Endothelial cell of umbilical vein (primary cell): ENCODE results near the gene HIVEP3. TPM values are rescaled to one million over a fixed set of nuclear protein-coding genes. Genes with fewer than 3 reads are reported as not detected.

ENCODE experiments used
- BruUV-seq: library from RNA; stranded (reverse); fragments of 400-500 nt; replicated peaks from 2 replicates; lab custom pipeline; 2021; lab: Mats Ljungman, UMichigan
- CTCF ChIA-PET: fragments of 300-600, 350-600 bp; sonication (Branson Sonifier 250); formaldehyde crosslinking; loops from one replicate; lab custom pipeline; 2021; ENCODE audit warnings: antibody characterized with exemption, inconsistent platforms; lab: Charles Lee
- POLR2A ChIA-PET: fragments of 300-600, 350-600 bp; sonication (Branson Sonifier 250); formaldehyde crosslinking; loops from one replicate; lab custom pipeline; 2021; ENCODE audit warnings: antibody characterized with exemption, inconsistent platforms; lab: Charles Lee
- DNase-seq: peaks from one replicate; pipeline ENCODE4 v3.0.0-alpha.2; 2011; ENCODE audit warnings: low read depth, low spot score
- FAIRE-seq: peaks from 2 replicates; lab custom pipeline; 2011; peaks lifted over from hg19 to GRCh38; lab: Jason Lieb, UNC
- H2AFZ ChIP-seq: 2 replicates; pipeline ENCODE4 v1.6.0; 2012; ENCODE audit warnings: low read depth, low read length, control low read depth, inconsistent platforms
- H3K27ac ChIP-seq: 2 replicates; pipeline ENCODE4 v1.5.1; 2011; ENCODE audit warnings: low read depth, mild to moderate bottlenecking, control low read depth, low read length, moderate library complexity; ENCODE audit not compliant: insufficient read depth
- H3K27me3 ChIP-seq, 2 experiments: 2 replicates each; pipeline versions ENCODE4 v1.6.0 to v1.6.1; 2011; ENCODE audit warnings: low read length in 2 of 2, mixed read lengths in 1 of 2; ENCODE audit not compliant: control insufficient read depth in 2 of 2, insufficient read depth in 2 of 2
- H3K36me3 ChIP-seq, 2 experiments: 2 replicates in 1 of 2; 3 replicates in 1 of 2; pipeline ENCODE4 v1.5.1; 2011; ENCODE audit warnings: low read length in 2 of 2, mild to moderate bottlenecking in 1 of 2, moderate library complexity in 1 of 2; ENCODE audit not compliant: control insufficient read depth in 2 of 2, insufficient read depth in 2 of 2; ENCODE audit errors: extremely low read depth in 1 of 2
- H3K4me1 ChIP-seq: 3 replicates; pipeline ENCODE4 v1.5.1; 2011; ENCODE audit warnings: mild to moderate bottlenecking, low read length; ENCODE audit not compliant: control insufficient read depth, insufficient read depth; ENCODE audit errors: extremely low read depth
- H3K4me2 ChIP-seq: 2 replicates; pipeline ENCODE4 v1.6.1; 2011; ENCODE audit warnings: low read length, control low read depth, mixed read lengths; ENCODE audit not compliant: insufficient read depth
- H3K4me3 ChIP-seq, 3 experiments: fragments of 200-600 bp in 1 of 3; sonication (generic), shearing (Covaris generic) in 1 of 3; replicated peaks in 1 of 3; 2 replicates each; pipeline ENCODE4 v1.5.1; 2011 to 2016; ENCODE audit warnings: control low read depth in 3 of 3, low read length in 3 of 3, mild to moderate bottlenecking in 2 of 3, inconsistent platforms in 1 of 3, low read depth in 1 of 3, moderate library complexity in 1 of 3; ENCODE audit not compliant: insufficient read depth in 1 of 3
- H3K79me2 ChIP-seq: 2 replicates; pipeline ENCODE4 v1.6.0; 2012; ENCODE audit warnings: low read length, inconsistent platforms; ENCODE audit not compliant: control insufficient read depth, insufficient read depth
- H3K9ac ChIP-seq: replicated peaks from 2 replicates; pipeline ENCODE3; 2011; ENCODE audit warnings: low read length, control low read depth; ENCODE audit not compliant: insufficient read depth; ENCODE audit errors: extremely low read depth
- H3K9me1 ChIP-seq: replicated peaks from 3 replicates; pipeline ENCODE4 v1.6.0; 2011; ENCODE audit warnings: mild to moderate bottlenecking, low read length; ENCODE audit not compliant: control insufficient read depth, insufficient read depth; ENCODE audit errors: extremely low read depth
- H3K9me3 ChIP-seq: replicated peaks from 2 replicates; pipeline ENCODE4 v1.5.1; 2012; ENCODE audit warnings: low read length, inconsistent platforms; ENCODE audit not compliant: control insufficient read depth, insufficient read depth
- H4K20me1 ChIP-seq: replicated peaks from 2 replicates; pipeline ENCODE3; 2011; ENCODE audit warnings: mild to moderate bottlenecking, low read length; ENCODE audit not compliant: control insufficient read depth, insufficient read depth; ENCODE audit errors: extremely low read depth
- EZH2 ChIP-seq: IDR thresholded peaks from 2 replicates; pipeline ENCODE4 v1.6.1; 2012; ENCODE audit warnings: borderline replicate concordance, low read depth, mild to moderate bottlenecking, moderate library complexity, low read length, inconsistent platforms; ENCODE audit not compliant: severe bottlenecking
- FOS ChIP-seq: IDR thresholded peaks from 2 replicates; pipeline ENCODE4 v1.6.1; 2011; ENCODE audit warnings: mild to moderate bottlenecking, low read length, moderate library complexity, borderline replicate concordance; ENCODE audit not compliant: insufficient read depth
- GATA2 ChIP-seq: IDR thresholded peaks from 2 replicates; pipeline ENCODE4 v1.7.0; 2011; ENCODE audit warnings: low read depth, mild to moderate bottlenecking, moderate library complexity, mixed read lengths, low read length; ENCODE audit not compliant: insufficient read length, insufficient read depth
- JUN ChIP-seq: IDR thresholded peaks from 2 replicates; pipeline ENCODE4 v1.6.1; 2011; ENCODE audit warnings: borderline replicate concordance, low read depth; ENCODE audit not compliant: insufficient read length, insufficient read depth
- MYC ChIP-seq: IDR thresholded peaks from one replicate; pipeline ENCODE4 v1.6.1; 2011; ENCODE audit warnings: mild to moderate bottlenecking, low read depth, low read length
- POLR2A ChIP-seq: IDR thresholded peaks from 2 replicates; pipeline ENCODE4 v1.6.1; 2012; ENCODE audit warnings: low read depth, mild to moderate bottlenecking, control low read depth, low read length
- POLR2AphosphoS5 ChIP-seq: IDR thresholded peaks from 2 replicates; pipeline ENCODE4 v1.6.1; 2012; ENCODE audit warnings: low read depth, mild to moderate bottlenecking, control low read depth, low read length, moderate library complexity; ENCODE audit not compliant: insufficient read depth
- dilution Hi-C: fragments of 300-500 bp; cut with MboI; formaldehyde crosslinking; loops from one replicate; pipeline ENCODE4 v1.15.0; 2019; ENCODE audit warnings: low sequenced_read_pairs; ENCODE audit not compliant: extremely low pct_ligation_motif_present
- intact Hi-C: fragments of 100-400 bp; cut with micrococcal nuclease; formaldehyde crosslinking; loops from one replicate; pipeline ENCODE4 v1.10.0; 2022
- polyA plus RNA-seq, 4 experiments: library from polyadenylated mRNA; depleted of rRNA in 3 of 4; stranded (reverse) in 3 of 4; unstranded in 1 of 4; fragments of >200 nt; gene quantifications; 2 replicates each; pipeline versions ENCODE4 v1.2.1 to v1.2.3, GENCODE V29; 2011 to 2012; ENCODE audit warnings: missing spikeins in 1 of 4
- total RNA-seq: library from RNA; stranded (reverse); gene quantifications from 2 replicates; pipeline ENCODE4 v1.2.3, GENCODE V29; 2021
- TF ChIP-seq, protein P1 (sequence below): IDR thresholded peaks from 2 replicates; pipeline ENCODE4 v1.6.1; 2011; ENCODE audit not compliant: insufficient read depth, insufficient read length
- TF ChIP-seq, protein P2 (sequence below), 2 donors: IDR thresholded peaks; 1 replicate in 1 of 2; 2 replicates in 1 of 2; pipeline ENCODE4 v1.5.1; 2011; ENCODE audit warnings: low read length in 2 of 2, mild to moderate bottlenecking in 2 of 2, moderate library complexity in 2 of 2, control low read depth in 1 of 2, inconsistent platforms in 1 of 2, low read depth in 1 of 2; ENCODE audit not compliant: insufficient read depth in 1 of 2; ENCODE audit errors: extremely low read depth in 1 of 2

The HIVEP3 gene
- total and polyA plus RNA-seq, 2 donors (not counting 3 experiments of a cell fraction or from before 2014, with no cell fraction given), result 3.4 to 4.0 TPM

DNA sequence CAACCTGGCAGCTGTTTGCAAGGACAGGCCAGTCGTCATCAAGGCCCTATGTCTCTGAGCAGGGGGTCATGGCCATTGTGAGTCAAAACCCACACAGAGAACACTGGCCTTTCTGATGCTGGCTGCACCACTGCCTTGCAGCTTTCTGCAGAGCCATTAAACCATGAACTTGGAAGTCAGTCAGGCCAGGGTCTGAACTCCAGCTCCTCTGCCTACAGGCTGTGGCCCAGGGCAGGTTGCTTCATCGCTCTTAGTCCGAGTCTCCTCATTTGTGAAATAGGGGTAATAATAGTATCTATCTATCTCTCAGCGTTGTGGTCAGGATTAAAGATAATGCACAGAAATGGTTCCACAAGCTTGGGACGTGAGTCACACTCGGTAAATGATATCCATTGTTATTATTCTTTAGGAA lies 35.8 kb upstream of the HIVEP3 start:
- intact Hi-C loops, result loop anchor here (1.0 kb wide), 2 partner anchors 52 to 142 kb away; no protein-coding TSS in a partner anchor
- FAIRE-seq, result peak; percentile 88
- Histone ChIP-seq H3K4me1 (peaks cover 35% of the 10 kb centered on the region), H3K4me3 (no peak overlapping the region), H3K27ac (peak overlapping the region; percentile 94), H2AFZ (peak overlapping the region; percentile 4), H3K9ac (peak overlapping the region; percentile 68), H3K36me3 (no peaks in the 10 kb centered on the region), H3K27me3 (no peaks in the 10 kb centered on the region), H3K4me2 (peak overlapping the region; percentile 91), H3K9me3 (no peaks in the 10 kb centered on the region), H4K20me1 (no peaks in the 10 kb centered on the region), H3K79me2 (no peaks in the 10 kb centered on the region), H3K9me1 (no peaks in the 10 kb centered on the region)
- dilution Hi-C loops, result no loop called here
- POLR2A ChIA-PET, result no interaction called here
- TF ChIP-seq, protein P1, sequence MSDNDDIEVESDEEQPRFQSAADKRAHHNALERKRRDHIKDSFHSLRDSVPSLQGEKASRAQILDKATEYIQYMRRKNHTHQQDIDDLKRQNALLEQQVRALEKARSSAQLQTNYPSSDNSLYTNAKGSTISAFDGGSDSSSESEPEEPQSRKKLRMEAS, result no peak
- TF ChIP-seq MYC (no peak), EZH2 (no peak), JUN (peak; percentile 73), GATA2 (peak; percentile 93), FOS (peak; percentile 85), POLR2A (no peak), POLR2AphosphoS5 (peak; percentile 27)
- TF ChIP-seq, protein P2, sequence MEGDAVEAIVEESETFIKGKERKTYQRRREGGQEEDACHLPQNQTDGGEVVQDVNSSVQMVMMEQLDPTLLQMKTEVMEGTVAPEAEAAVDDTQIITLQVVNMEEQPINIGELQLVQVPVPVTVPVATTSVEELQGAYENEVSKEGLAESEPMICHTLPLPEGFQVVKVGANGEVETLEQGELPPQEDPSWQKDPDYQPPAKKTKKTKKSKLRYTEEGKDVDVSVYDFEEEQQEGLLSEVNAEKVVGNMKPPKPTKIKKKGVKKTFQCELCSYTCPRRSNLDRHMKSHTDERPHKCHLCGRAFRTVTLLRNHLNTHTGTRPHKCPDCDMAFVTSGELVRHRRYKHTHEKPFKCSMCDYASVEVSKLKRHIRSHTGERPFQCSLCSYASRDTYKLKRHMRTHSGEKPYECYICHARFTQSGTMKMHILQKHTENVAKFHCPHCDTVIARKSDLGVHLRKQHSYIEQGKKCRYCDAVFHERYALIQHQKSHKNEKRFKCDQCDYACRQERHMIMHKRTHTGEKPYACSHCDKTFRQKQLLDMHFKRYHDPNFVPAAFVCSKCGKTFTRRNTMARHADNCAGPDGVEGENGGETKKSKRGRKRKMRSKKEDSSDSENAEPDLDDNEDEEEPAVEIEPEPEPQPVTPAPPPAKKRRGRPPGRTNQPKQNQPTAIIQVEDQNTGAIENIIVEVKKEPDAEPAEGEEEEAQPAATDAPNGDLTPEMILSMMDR (IDR thresholded peaks at IDR 0.05; ENCODE audit: extremely low read depth in 1 of 2, insufficient read depth in 1 of 2, low read depth in 1 of 2, low read length in 2 of 2), result no peak
- peak; percentile 79 for DNase-seq
- BruUV-seq, result no TSS peak
- CTCF ChIA-PET, result interaction anchor here (0.7 to 1.5 kb wide), 4 partner anchors 16 to 81 kb away, joined by 3 to 5 read pairs (median 3); no protein-coding TSS in a partner anchor
